Ascending aorta (tissue), 2 donors: ENCODE data around the gene FSCN2. TPM values are rescaled to one million over a fixed set of nuclear protein-coding genes. Genes with fewer than 3 reads are reported as not detected.
A peak's percentile ranks its signal among the peaks of the same experiment; 100 is the strongest.

ENCODE experiments used
- DNase-seq, 2 donors: peaks; one replicate each; pipeline ENCODE4 v3.0.0-alpha.2; 2019; ENCODE audit warnings: low spot score in 2 of 2
- H3K27ac ChIP-seq, 2 donors: fragments of 200-600 bp; sonication (generic); one replicate each; pipeline ENCODE4 v1.5.1; 2016 to 2017; ENCODE audit warnings: mild to moderate bottlenecking in 1 of 2
- H3K27me3 ChIP-seq: fragments of 200-600 bp; sonication (generic); one replicate; pipeline ENCODE4 v1.5.1; 2017
- H3K36me3 ChIP-seq, 2 donors: fragments of 200-600 bp; sonication (generic); one replicate each; pipeline ENCODE4 v1.5.1; 2016
- H3K4me1 ChIP-seq, 2 donors: fragments of 200-600 bp; sonication (generic); one replicate each; pipeline ENCODE4 v1.5.1; 2016 to 2017; ENCODE audit warnings: mild to moderate bottlenecking in 1 of 2
- H3K4me3 ChIP-seq, 2 donors: fragments of 200-600 bp; sonication (generic); one replicate each; pipeline ENCODE4 v1.5.1; 2016 to 2017; ENCODE audit warnings: mild to moderate bottlenecking in 1 of 2
- H3K9me3 ChIP-seq, 2 donors: fragments of 200-600 bp; sonication (generic); one replicate each; pipeline ENCODE4 v1.5.1; 2016
- intact Hi-C: fragments of 100-400 bp; cut with DNase I; formaldehyde crosslinking; loops from one replicate; pipeline ENCODE4 v1.15.1; 2023
- total RNA-seq: library from RNA; depleted of rRNA; stranded (reverse); fragments of >200 nt; gene quantifications from one replicate; pipeline ENCODE4 v1.1.0, GENCODE V29; 2016
- TF ChIP-seq, protein P1 (sequence below), 3 experiments: fragments of 200-600 bp in 2 of 3; fragments of 450-650 bp in 1 of 3; sonication (generic) in 2 of 3; IDR thresholded peaks; one replicate each; pipeline ENCODE4 v1.5.1; 2016 to 2019; ENCODE audit warnings: antibody characterized with exemption in 3 of 3, mild to moderate bottlenecking in 1 of 3, moderate library complexity in 1 of 3

Gene FSCN2
- total RNA-seq, 1 donor from 2014 or later: not detected

DNA sequence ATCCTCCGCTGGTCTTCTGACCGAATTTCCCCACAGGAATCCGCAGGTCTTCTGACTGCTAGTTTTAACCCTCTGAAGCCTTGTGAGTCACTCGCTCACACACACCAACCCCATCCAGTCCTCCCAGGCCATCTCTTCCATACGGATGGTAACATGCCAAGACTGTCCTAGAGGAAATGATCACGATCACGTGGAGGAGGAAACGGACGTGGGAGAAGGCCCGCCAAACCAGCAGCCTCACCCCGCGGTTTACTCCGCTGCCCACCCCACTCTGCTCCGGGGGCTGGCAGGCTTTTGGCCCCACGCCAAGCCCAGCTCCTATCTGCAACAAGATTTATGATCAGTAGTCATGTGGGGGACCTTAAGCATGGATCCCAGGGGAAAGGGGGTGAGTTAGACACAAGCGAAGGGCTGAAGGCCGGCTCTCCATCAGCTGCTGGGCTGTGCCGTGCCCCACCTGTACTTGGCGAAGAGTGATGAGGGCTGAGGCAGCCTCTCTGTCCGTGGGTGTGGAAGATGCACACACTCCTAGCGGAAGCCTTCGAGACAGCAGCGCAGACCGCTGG is 25.5 kb downstream of the FSCN2 start:
- intact Hi-C loops: loop anchor here (1.0 to 2.0 kb wide), 4 partner anchors 13 to 73 kb away; no protein-coding TSS in a partner anchor
- peaks cover 15 to 34% of the 10 kb centered on the region in 2 donors for H3K36me3 ChIP-seq
- peak overlapping the region; percentile 75 to 93 for H3K27ac ChIP-seq
- TF ChIP-seq, protein P1, sequence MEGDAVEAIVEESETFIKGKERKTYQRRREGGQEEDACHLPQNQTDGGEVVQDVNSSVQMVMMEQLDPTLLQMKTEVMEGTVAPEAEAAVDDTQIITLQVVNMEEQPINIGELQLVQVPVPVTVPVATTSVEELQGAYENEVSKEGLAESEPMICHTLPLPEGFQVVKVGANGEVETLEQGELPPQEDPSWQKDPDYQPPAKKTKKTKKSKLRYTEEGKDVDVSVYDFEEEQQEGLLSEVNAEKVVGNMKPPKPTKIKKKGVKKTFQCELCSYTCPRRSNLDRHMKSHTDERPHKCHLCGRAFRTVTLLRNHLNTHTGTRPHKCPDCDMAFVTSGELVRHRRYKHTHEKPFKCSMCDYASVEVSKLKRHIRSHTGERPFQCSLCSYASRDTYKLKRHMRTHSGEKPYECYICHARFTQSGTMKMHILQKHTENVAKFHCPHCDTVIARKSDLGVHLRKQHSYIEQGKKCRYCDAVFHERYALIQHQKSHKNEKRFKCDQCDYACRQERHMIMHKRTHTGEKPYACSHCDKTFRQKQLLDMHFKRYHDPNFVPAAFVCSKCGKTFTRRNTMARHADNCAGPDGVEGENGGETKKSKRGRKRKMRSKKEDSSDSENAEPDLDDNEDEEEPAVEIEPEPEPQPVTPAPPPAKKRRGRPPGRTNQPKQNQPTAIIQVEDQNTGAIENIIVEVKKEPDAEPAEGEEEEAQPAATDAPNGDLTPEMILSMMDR (IDR thresholded peaks at IDR 0.05): no peak
- peak overlapping the region; percentile 81 to 83 for H3K4me3 ChIP-seq
- peaks cover 17 to 34% of the 10 kb centered on the region in 2 donors for H3K4me1 ChIP-seq
- H3K9me3 ChIP-seq: no peaks in the 10 kb centered on the region
- H3K27me3 ChIP-seq: no peaks in the 10 kb centered on the region
- no peak for DNase-seq

DNA sequence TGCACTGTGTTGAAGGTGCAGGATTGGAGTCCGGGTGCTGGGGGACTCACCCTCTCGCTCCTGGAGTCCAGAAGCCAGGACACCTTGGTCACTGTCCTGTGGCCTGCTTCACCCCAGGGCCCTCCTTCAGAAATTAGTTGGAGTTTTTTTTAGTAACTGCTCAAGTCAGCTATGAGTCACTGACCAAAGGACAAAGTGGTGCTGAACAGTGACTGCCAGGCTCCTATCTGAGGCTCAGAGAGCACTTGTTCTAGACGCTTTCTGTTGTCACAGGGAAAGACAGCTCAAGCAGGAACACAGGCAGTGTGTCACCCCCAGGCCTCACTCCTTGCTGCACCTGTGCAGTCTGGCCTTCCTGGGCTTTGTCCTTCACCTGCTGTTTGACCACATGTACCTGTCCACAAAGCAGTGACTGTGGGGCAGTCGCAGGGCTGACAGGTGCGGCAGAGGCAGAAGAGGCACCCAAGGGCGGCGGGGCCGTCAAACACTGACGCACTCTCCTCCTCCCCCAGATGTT is 28.1 kb downstream of the FSCN2 start:
- no peaks in the 10 kb centered on the region for H3K9me3 ChIP-seq
- H3K27me3 ChIP-seq: no peaks in the 10 kb centered on the region
- peaks cover 33 to 45% of the 10 kb centered on the region in 2 donors for H3K36me3 ChIP-seq
- TF ChIP-seq, protein P1 (IDR thresholded peaks at IDR 0.05): no peak
- intact Hi-C loops: no loop called here
- H3K4me3 ChIP-seq: no peak overlapping the region
- peak overlapping the region; percentile 48 to 70 for H3K27ac ChIP-seq
- H3K4me1 ChIP-seq: peaks cover 13 to 28% of the 10 kb centered on the region in 2 donors
- DNase-seq: no peak

DNA sequence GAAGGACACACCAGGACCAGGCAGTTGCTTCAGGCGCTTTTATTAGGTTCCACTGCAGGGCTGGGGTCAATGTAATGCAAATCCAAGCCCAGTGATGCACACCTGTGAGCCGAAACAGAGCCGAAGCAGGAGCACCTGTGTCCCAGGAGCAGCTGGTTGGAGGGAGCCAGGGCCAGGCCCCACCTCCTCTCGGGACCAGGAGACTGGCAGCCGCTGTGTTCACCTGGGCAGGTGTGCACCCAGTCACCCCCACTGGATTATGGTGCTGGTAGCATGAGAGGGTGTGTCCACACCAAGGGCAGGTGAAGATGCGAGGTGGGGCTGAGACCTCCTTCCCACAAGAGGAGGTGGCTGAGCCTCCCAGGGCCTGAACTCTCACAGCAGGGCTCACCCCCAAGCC is 28.7 kb downstream of the FSCN2 start:
- H3K27ac ChIP-seq: peak overlapping the region; percentile 48 to 70
- DNase-seq: no peak
- H3K36me3 ChIP-seq: peaks cover 39 to 48% of the 10 kb centered on the region in 2 donors
- TF ChIP-seq, protein P1 (IDR thresholded peaks at IDR 0.05): no peak
- no peaks in the 10 kb centered on the region for H3K9me3 ChIP-seq
- intact Hi-C loops: no loop called here
- no peak overlapping the region for H3K4me3 ChIP-seq
- H3K27me3 ChIP-seq: no peaks in the 10 kb centered on the region
- H3K4me1 ChIP-seq: peaks cover 8 to 23% of the 10 kb centered on the region in 2 donors

DNA sequence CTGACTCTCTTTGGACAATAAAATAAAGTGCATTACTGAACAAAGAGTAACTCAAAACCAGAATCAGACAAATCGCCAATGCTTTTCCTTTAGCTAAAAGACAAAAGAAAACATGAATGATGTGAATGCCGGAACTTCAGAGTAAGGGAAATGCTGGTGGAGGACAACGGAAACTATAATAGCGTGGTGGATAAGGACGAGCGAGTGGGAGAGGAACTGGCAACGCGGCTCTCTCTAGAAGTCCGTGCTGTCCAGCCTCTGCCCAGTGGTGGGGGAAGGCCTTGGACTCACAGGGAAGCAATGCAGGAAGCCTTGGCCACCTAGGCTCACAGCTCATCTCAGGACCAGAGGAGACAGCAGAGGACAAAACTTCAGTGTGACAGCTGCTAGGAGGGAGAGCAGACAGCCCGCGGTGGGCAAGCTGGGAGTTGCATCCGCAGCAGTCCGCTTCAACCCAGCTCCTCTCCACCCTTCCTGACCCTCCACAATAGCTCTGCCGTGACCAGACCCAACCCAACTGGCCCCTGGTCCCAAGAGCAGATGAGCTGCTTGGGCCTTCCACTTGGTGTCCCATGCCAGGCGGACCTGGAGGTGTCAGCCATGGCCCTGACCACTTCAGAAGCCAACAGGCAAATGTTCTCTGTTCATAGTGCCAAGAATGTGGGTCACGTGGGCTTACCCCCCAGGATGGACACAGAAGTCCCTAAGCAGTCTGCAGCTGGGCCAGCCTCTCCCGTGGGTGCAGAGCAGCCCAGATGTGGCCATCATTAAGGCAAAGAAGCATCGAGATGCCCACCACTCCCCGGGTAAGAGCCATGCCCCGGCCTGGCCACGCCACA is 29.3 kb downstream of the FSCN2 start:
- TF ChIP-seq, protein P1 (IDR thresholded peaks at IDR 0.05): no peak
- intact Hi-C loops: no loop called here
- Histone ChIP-seq H3K9me3 (no peaks in the 10 kb centered on the region), H3K36me3 (peaks cover 41 to 53% of the 10 kb centered on the region in 2 donors), H3K4me3 (no peak overlapping the region), H3K4me1 (peaks cover 8 to 23% of the 10 kb centered on the region in 2 donors), H3K27ac (peak overlapping the region; percentile 48 to 70), H3K27me3 (no peaks in the 10 kb centered on the region)
- DNase-seq: no peak

DNA sequence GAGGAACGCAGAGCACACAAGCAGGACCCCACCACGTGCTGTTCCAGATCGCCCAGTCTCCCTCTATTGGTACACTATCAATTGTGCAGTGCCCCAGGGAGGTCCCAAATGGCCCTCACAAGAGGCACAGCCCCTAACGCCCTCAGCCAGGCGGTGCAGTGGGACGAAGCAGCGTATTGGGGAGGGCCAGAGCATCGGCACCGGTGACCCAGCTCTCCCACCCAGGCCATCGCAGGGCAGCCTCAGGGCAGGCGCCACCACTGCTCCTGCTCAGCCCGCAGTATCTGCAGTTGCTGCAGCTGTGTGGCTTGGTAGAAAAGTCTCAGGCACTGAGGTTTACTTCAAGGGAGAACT is 29.9 kb downstream of the FSCN2 start:
- TF ChIP-seq, protein P1 (IDR thresholded peaks at IDR 0.05): no peak
- no peaks in the 10 kb centered on the region for H3K9me3 ChIP-seq
- intact Hi-C loops: no loop called here
- H3K4me1 ChIP-seq: peaks cover 8 to 23% of the 10 kb centered on the region in 2 donors
- DNase-seq: no peak
- H3K27me3 ChIP-seq: no peaks in the 10 kb centered on the region
- no peak overlapping the region for H3K4me3 ChIP-seq
- peaks cover 41 to 59% of the 10 kb centered on the region in 2 donors for H3K36me3 ChIP-seq
- H3K27ac ChIP-seq: peak overlapping the region in 1 of 2 donors; percentile 70
